T-helper 2 cell treated with Interferon-gamma antibody and Interleukin-4, amounts not matched to agents 5 μg/mL and 100 μg/mL, for 36 hours (primary cell): ENCODE results near the gene SEMA3A.

Experiments
- DNase-seq: peaks from one replicate; pipeline ENCODE4 v3.0.0; 2021; ENCODE audit warnings: low spot score
- H3K27ac Mint-ChIP-seq: one replicate; pipeline ENCODE4 v1.8.0; 2021; ENCODE audit warnings: mild to moderate bottlenecking, mixed read lengths
- H3K27me3 Mint-ChIP-seq: one replicate; pipeline ENCODE4 v1.8.0; 2021; ENCODE audit warnings: low read depth, mixed read lengths
- H3K36me3 Mint-ChIP-seq: one replicate; pipeline ENCODE4 v1.8.0; 2021; ENCODE audit warnings: low read depth, mixed read lengths
- H3K4me1 Mint-ChIP-seq: one replicate; pipeline ENCODE4 v1.8.0; 2021; ENCODE audit warnings: low read depth, mixed read lengths
- H3K4me3 Mint-ChIP-seq: one replicate; pipeline ENCODE4 v1.8.0; 2022; ENCODE audit warnings: mild to moderate bottlenecking, moderate library complexity, mixed read lengths
- H3K9me3 Mint-ChIP-seq: one replicate; pipeline ENCODE4 v1.8.0; 2021; ENCODE audit warnings: mixed read lengths

The SEMA3A gene

DNA sequence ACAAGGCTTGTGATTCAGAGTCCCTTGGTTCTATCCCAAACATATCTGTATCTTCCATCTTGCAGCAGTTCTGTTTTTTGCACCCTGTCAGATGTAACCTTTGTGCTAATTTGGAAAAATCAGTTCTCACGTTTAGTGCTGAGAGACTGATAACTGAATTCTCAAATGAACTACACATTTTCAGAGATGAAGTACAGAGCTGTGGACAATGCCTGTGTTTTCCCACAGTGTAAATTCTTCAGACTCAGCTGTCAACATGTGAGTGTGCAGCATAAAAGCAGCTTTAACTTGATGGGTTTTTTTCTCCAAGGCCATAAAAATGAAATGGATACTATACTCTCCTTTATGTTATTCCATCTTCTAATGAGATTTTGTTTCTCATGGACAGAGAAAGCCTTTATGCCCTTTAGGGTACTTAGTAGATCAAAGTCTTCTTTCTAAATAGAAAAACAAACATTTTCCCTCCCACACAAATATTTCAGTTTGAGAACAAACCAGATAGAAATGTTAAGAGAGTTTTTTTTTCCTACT is 150.9 kb downstream of the SEMA3A start:
- H3K36me3 Mint-ChIP-seq, result no peaks in the 10 kb centered on the region
- H3K27me3 Mint-ChIP-seq, result peaks cover 9% of the 10 kb centered on the region
- no peaks in the 10 kb centered on the region for H3K4me1 Mint-ChIP-seq
- no peaks in the 10 kb centered on the region for H3K9me3 Mint-ChIP-seq
- DNase-seq, result no peak
- no peak overlapping the region for H3K27ac Mint-ChIP-seq
- H3K4me3 Mint-ChIP-seq, result no peak overlapping the region

DNA sequence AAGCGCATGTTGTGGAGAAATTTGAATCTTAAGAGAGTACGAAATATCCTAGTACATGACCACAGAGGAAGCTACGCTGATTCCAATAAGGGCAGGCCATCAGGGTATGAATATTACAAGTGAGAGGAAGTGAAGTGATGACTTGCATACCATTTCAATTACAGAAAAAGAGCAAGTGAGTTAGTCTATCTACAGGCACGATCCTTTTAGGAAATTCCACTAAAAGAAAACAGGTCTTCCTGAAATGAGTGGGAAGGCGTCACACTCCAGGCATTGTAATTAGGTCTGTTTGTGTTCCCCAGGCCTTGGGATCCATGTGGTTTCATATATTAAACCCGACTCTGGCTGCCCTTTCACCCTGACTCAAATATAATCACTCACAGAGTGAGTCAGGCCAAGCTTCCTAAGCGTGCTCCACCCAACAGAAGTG is 152.5 kb downstream of the SEMA3A start:
- Mint-ChIP-seq H3K9me3 (no peaks in the 10 kb centered on the region), H3K4me3 (no peak overlapping the region), H3K4me1 (no peaks in the 10 kb centered on the region), H3K36me3 (no peaks in the 10 kb centered on the region), H3K27me3 (peaks cover 8% of the 10 kb centered on the region), H3K27ac (no peak overlapping the region)
- DNase-seq, result no peak

DNA sequence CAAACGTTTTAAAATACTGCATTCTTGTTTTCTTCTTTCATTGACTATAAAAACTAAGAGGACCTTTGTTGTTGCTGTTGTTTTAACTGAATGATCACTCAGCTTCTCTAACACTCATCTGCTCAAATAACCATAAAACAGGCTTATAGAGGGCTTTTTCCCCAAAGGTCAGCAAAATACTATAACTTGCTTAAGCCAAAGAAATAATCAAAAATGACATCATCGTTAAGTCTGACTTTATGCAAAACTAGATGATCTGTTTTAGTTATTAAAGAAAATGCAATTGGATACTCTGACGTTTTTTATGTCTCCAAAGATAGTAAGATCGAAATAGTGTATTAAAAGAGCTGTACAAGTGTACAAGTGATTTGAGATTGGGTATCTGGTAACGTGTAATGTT is 152.9 kb downstream of the SEMA3A start:
- Mint-ChIP-seq H3K27me3 (peaks cover 6% of the 10 kb centered on the region), H3K4me1 (no peaks in the 10 kb centered on the region), H3K9me3 (no peaks in the 10 kb centered on the region), H3K4me3 (no peak overlapping the region), H3K36me3 (no peaks in the 10 kb centered on the region), H3K27ac (no peak overlapping the region)
- DNase-seq, result no peak

DNA sequence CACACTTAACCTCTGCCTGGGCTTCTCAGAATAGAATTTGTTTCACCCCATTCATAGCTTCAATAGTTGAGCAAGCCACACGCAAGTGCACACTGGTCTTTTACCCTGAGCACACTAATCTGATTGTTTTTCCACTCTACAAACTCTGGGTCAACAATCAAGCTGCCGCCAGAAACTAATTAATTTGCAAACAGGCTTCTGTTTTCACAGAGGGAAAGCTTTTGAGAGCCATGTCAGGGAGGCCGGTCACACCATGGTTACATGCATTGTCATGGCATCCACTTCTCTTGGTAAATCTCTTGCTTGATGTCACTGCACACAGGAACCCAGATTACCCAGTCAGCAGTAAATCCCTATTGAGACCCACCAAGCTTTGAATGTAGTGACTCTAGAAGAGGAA is 154.2 kb downstream of the SEMA3A start:
- Mint-ChIP-seq H3K27me3 (no peaks in the 10 kb centered on the region), H3K36me3 (no peaks in the 10 kb centered on the region), H3K27ac (no peak overlapping the region), H3K4me3 (no peak overlapping the region), H3K9me3 (no peaks in the 10 kb centered on the region), H3K4me1 (no peaks in the 10 kb centered on the region)
- DNase-seq, result no peak

DNA sequence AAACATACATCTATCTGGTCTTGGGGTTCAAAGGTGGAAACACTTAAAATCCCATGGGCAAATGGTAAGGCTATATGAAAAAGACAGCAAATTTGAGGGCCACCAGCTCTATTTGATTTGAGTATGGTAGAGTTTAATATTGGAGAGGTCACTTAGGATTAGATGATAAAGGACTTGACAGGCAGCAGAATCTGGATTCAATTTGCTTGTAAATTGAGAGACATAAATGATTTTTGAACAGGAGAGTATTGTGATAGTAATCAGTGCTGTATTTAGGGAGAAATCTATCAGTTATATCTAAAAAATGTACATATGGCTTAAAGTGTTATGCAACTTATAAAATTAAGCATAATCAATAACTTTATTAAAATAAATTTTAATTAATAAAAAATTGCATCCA is 155.2 kb downstream of the SEMA3A start:
- no peak for DNase-seq
- no peaks in the 10 kb centered on the region for H3K9me3 Mint-ChIP-seq
- H3K27ac Mint-ChIP-seq, result no peak overlapping the region
- H3K27me3 Mint-ChIP-seq, result no peaks in the 10 kb centered on the region
- no peaks in the 10 kb centered on the region for H3K4me1 Mint-ChIP-seq
- H3K4me3 Mint-ChIP-seq, result no peak overlapping the region
- H3K36me3 Mint-ChIP-seq, result no peaks in the 10 kb centered on the region

DNA sequence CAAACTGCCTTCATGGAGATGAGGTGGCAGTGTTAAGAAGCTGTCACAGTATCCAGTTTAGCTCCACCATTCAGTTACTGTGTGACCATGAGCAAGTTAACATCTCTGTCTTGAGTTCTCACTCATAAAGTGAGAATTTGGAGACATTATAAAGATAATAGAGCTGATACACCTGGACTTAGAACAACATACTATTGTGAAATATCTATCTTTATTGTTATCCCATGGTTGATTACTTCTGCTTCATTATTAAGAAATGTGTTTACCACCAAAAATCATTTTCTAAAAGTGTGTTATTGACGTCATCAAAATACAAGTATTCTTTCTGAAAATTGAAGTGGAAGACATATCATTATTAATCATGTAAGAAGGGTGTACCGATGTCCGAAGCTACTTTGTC is 166.9 kb downstream of the SEMA3A start:
- H3K9me3 Mint-ChIP-seq, result no peaks in the 10 kb centered on the region
- no peaks in the 10 kb centered on the region for H3K36me3 Mint-ChIP-seq
- H3K4me1 Mint-ChIP-seq, result peaks cover 3% of the 10 kb centered on the region
- no peak overlapping the region for H3K4me3 Mint-ChIP-seq
- H3K27ac Mint-ChIP-seq, result no peak overlapping the region
- no peak for DNase-seq
- peaks cover 3% of the 10 kb centered on the region for H3K27me3 Mint-ChIP-seq

DNA sequence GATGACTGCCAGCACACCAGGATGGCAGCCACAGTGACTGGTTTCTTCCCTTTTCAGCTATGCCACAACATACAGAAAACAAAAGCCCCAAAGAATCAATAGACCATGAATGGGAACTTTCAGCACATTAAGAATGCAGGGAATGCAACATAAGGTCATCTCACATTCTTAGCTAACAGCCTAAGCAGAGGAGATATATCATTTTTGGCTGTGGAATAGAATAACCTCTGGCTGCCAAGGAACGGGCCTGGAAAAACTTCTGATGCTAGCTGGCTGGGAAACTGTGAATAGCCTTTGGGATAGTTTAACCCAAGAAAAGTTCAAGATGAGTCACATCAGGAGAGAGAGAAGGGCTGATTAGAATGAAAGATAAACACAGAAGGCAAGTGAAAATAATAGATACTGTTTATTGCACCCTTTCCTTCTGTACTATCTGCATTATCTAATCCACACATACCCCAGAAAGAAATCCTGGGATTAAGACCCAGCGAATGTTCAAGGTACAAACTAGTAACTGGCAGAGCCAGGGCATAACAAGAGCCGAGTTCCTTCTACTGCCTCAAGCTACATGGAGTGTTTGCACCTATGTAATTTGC is 169.2 kb downstream of the SEMA3A start:
- H3K9me3 Mint-ChIP-seq, result no peaks in the 10 kb centered on the region
- no peaks in the 10 kb centered on the region for H3K36me3 Mint-ChIP-seq

DNA sequence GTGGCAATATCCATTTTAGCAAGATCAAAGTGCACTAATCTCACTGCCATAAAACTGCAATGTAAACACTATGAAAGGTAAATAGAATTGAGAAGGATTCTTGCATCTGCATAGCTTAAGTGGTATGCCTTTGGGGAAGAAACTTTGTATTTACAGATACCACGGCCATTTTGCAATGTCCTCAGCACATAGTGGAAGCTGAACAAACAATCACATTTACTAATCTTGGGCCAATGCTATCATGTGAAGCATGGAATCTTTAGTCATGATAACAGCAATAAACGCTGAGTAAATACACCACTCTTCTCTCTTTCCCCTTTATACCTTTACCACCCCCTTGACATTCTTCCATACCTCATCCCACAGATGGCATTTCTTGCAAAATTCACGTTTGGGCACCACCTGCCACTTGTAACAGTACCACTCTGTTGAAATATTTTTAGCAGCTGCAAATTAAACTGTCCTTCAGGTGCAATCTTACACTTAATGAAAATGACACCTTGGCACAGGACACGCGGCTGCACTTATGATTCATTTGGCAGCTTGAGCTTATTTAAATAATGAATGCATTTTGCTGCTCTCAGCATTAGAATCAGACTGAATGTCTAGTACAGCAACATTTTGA is 171.8 kb downstream of the SEMA3A start:
- Mint-ChIP-seq H3K36me3 (no peaks in the 10 kb centered on the region), H3K27me3 (peaks cover 3% of the 10 kb centered on the region), H3K4me3 (no peak overlapping the region), H3K4me1 (peaks cover 3% of the 10 kb centered on the region), H3K9me3 (no peaks in the 10 kb centered on the region), H3K27ac (no peak overlapping the region)
- DNase-seq, result no peak

More for the DNA sequence above, 169.2 kb downstream of the SEMA3A start:
- Mint-ChIP-seq H3K27ac (no peak overlapping the region), H3K4me1 (peaks cover 3% of the 10 kb centered on the region), H3K27me3 (peaks cover 4% of the 10 kb centered on the region), H3K4me3 (no peak overlapping the region)
- no peak for DNase-seq

DNA sequence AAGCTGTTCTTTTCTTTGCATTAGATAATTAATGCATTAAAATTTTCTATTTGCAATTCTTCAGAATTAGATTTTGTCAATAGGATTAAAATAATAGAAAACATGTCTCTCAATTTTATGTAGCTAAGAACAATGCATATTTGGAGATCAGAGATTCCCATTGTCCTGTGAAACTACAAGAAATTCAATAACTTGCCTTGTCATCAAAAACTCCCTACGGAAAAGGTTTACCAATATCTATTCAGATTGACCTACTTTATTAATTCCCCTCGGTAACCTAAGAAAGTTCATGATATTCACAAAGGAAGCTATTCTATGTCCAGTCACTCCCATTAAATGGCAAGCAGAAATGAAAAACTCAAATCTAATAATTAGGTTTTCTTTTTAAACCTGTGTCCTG is 172.6 kb downstream of the SEMA3A start:
- no peak for DNase-seq
- peaks cover 3% of the 10 kb centered on the region for H3K4me1 Mint-ChIP-seq
- H3K27ac Mint-ChIP-seq, result no peak overlapping the region
- no peak overlapping the region for H3K4me3 Mint-ChIP-seq
- no peaks in the 10 kb centered on the region for H3K9me3 Mint-ChIP-seq
- H3K36me3 Mint-ChIP-seq, result no peaks in the 10 kb centered on the region
- peaks cover 1% of the 10 kb centered on the region for H3K27me3 Mint-ChIP-seq

DNA sequence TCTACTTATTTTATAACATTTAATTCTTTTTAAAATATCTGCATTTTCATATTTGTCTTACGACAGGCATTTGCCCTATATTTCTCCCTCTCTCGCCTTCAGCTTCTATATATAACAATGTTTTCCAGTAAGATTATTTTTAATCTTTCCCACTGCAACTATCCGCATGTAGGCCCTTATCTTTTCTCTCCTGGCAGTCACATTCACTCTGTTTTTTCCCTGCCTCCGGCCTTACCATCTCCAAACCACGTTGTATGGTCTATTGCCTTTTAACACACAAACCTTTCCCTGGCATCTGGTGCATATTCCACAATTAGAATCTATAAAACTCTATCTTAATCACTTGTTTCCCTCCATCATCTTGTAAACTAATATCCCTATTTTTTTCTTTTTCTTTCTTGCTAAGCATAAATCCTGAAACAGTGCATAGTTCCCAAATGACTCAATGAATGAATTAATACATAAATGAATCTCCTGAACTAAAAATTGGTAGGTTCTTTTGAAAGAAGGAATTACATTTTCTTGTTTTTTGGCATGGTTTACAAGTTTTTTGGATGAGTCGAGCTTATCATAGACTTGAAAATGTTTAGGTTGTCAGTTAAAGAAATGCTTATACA is 173.2 kb downstream of the SEMA3A start:
- H3K27ac Mint-ChIP-seq, result no peak overlapping the region

DNA sequence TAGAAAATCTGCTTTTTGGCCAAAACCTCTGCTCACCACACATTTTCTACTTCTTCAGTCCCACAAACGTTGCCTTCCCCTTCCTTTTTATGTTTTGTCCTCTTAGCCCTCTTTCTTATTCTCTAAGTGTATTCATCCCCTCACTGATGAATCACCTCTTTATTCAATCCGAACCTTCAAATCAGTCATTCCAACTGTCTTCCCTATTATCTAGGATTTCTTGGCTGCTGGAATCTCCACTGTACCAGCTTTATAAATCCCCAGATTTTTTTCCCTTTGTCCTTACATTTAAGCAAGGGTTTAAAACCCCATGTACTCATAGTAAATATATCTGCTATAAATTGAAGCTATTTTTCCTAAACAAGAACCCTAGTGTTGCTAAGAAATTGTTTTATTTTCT is 176.9 kb downstream of the SEMA3A start:
- Mint-ChIP-seq H3K27me3 (peaks cover 1% of the 10 kb centered on the region), H3K9me3 (no peaks in the 10 kb centered on the region), H3K4me1 (no peaks in the 10 kb centered on the region), H3K4me3 (no peak overlapping the region), H3K36me3 (no peaks in the 10 kb centered on the region), H3K27ac (no peak overlapping the region)
- DNase-seq, result no peak

More for the DNA sequence above, 173.2 kb downstream of the SEMA3A start:
- no peak overlapping the region for H3K4me3 Mint-ChIP-seq
- DNase-seq, result no peak
- H3K4me1 Mint-ChIP-seq, result peaks cover 3% of the 10 kb centered on the region
- H3K9me3 Mint-ChIP-seq, result no peaks in the 10 kb centered on the region
- H3K27me3 Mint-ChIP-seq, result peaks cover 1% of the 10 kb centered on the region
- no peaks in the 10 kb centered on the region for H3K36me3 Mint-ChIP-seq

DNA sequence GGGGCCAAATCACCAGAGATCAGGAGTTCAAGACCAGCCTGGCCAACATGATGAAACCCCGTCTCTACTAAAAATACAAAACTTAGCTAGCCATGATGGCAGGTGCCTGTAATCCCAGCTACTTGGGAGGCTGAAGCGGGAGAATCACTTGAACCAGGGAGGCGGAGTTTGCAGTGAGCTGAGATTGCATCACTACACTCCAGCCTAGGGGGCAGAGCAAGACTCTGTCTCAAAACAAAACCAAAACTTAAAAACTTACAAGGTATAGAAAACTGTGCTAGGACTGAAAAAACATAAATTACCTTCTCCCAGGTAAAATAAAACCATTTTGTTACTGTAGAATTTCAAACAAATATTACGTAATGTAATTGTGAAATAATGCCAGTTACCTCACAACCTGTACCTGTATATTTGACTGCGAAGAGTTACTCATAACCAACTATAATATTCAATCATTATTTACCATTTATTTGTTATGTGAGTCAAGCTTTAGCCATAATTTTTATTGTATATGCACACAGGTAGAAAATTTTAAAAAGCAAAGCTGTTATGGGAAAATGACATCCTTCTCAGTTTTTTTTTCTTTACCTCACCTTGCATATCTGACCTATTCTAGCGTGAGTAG is 180.9 kb downstream of the SEMA3A start:
- Mint-ChIP-seq H3K9me3 (no peaks in the 10 kb centered on the region), H3K27me3 (no peaks in the 10 kb centered on the region), H3K4me3 (no peak overlapping the region), H3K27ac (no peak overlapping the region), H3K36me3 (no peaks in the 10 kb centered on the region), H3K4me1 (no peaks in the 10 kb centered on the region)
- DNase-seq, result no peak

DNA sequence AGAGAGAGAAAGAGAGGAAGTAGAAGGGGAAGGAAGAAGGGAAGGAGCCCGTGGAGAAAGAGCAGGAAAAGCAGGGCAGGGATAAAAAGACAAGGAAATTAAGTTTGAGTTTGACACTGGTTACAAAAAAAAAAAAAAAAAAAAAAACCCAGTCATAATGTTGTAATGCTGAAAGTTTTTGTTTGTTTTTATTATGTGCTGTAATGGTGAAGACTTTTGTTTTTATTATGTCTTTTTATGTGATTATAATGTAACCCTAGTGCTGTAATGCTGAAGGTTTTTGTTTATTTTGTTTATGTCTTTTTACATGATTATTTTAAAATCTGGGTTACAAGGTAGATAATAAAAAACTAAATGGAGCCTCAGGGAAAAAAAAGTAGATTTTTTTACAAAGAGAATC is 184.8 kb downstream of the SEMA3A start:
- DNase-seq, result no peak
- no peak overlapping the region for H3K27ac Mint-ChIP-seq
- H3K36me3 Mint-ChIP-seq, result no peaks in the 10 kb centered on the region
- no peak overlapping the region for H3K4me3 Mint-ChIP-seq
- H3K27me3 Mint-ChIP-seq, result no peaks in the 10 kb centered on the region
- no peaks in the 10 kb centered on the region for H3K4me1 Mint-ChIP-seq
- no peaks in the 10 kb centered on the region for H3K9me3 Mint-ChIP-seq

DNA sequence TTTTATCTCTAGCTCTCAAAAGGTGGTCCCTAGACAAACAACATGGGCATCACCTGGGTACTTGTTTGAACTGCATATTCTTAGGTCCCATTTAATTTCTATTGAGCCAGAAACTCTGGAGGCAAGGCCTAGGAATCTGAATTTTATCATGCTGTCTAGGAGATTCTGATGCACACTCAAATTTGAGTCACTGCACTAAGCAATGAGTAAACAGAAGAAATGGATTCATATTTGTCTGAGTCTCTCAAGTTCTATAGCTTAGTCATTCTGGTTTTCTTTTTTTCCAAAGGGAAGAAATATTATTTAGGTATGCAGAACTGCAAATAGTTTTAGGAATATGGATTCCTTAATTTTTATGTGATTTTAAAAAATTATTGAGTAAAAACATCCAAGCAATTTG is 185.5 kb downstream of the SEMA3A start:
- no peaks in the 10 kb centered on the region for H3K36me3 Mint-ChIP-seq
- H3K9me3 Mint-ChIP-seq, result no peaks in the 10 kb centered on the region
- H3K4me3 Mint-ChIP-seq, result no peak overlapping the region
- no peaks in the 10 kb centered on the region for H3K27me3 Mint-ChIP-seq
- H3K27ac Mint-ChIP-seq, result no peak overlapping the region
- DNase-seq, result no peak
- H3K4me1 Mint-ChIP-seq, result no peaks in the 10 kb centered on the region
